ENCODE data around the gene GALNT16.

- TF ChIP-seq CTCF (IDR thresholded peaks at IDR 0.05; ENCODE audit: extremely low read depth in 1 of 2, insufficient read depth in 1 of 2, low read depth in 1 of 2, low read length in 2 of 2), result no peak
- no peak for TF ChIP-seq MAX (IDR thresholded peaks at IDR 0.05; ENCODE audit: insufficient read depth, insufficient read length)
- no peak for TF ChIP-seq POLR2AphosphoS5 (IDR thresholded peaks at IDR 0.05; ENCODE audit: insufficient read depth, low read depth, low read length)
- TF ChIP-seq EZH2 (IDR thresholded peaks at IDR 0.05; ENCODE audit: borderline replicate concordance, low read depth, low read length, severe bottlenecking), result no peak
- TF ChIP-seq POLR2A (IDR thresholded peaks at IDR 0.05; ENCODE audit: low read depth, low read length), result no peak
- TF ChIP-seq FOS (IDR thresholded peaks at IDR 0.05; ENCODE audit: borderline replicate concordance, insufficient read depth, low read length), result no peak
- TF ChIP-seq MYC (IDR thresholded peaks at IDR 0.05; ENCODE audit: low read depth, low read length), result no peak
- no peak for TF ChIP-seq JUN (IDR thresholded peaks at IDR 0.05; ENCODE audit: borderline replicate concordance, insufficient read depth, insufficient read length, low read depth)
These were observed 9.4 kb downstream of the GALNT16 start for GRCh38 chr14:69269381-69269780.

All from endothelial cell of umbilical vein (primary cell).